MCF 10A (cell line): Measurements from ENCODE around the gene PAIP2. TPM values are rescaled to one million over a fixed set of nuclear protein-coding genes. Genes with fewer than 3 reads are reported as not detected.

Experiments used
- BruUV-seq: library from RNA; stranded (reverse); fragments of 400-500 nt; replicated peaks from 2 replicates; lab custom pipeline; 2021; lab: Mats Ljungman, UMichigan
- CTCF ChIA-PET: fragments of 300-600 bp; sonication (Branson Sonifier 250); formaldehyde crosslinking; extraction: SDS; loops from one replicate; lab custom pipeline; 2021; ENCODE audit warnings: antibody characterized with exemption, inconsistent platforms; lab: Yijun Ruan, JAX
- POLR2A ChIA-PET: fragments of 300-600, 350-650 bp; sonication (Branson Sonifier 250); formaldehyde crosslinking; extraction: SDS; loops from one replicate; lab custom pipeline; 2020; ENCODE audit warnings: antibody characterized with exemption, inconsistent platforms; lab: Yijun Ruan, JAX
- DNase-seq: peaks from one replicate; pipeline ENCODE4 v3.0.0-alpha.2; 2018; ENCODE audit not compliant: unreplicated experiment
- H3K27ac Mint-ChIP-seq: one replicate; pipeline ENCODE4 v1.8.0; 2022; ENCODE audit warnings: mild to moderate bottlenecking, low read depth, mixed read lengths; ENCODE audit not compliant: unreplicated experiment
- H3K27me3 Mint-ChIP-seq: one replicate; pipeline ENCODE4 v1.8.0; 2022; ENCODE audit warnings: mixed read lengths; ENCODE audit not compliant: insufficient read depth, unreplicated experiment
- H3K36me3 Mint-ChIP-seq: one replicate; pipeline ENCODE4 v1.8.0; 2022; ENCODE audit warnings: mild to moderate bottlenecking, moderate library complexity, mixed read lengths; ENCODE audit not compliant: insufficient read depth, unreplicated experiment
- H3K4me1 Mint-ChIP-seq: one replicate; pipeline ENCODE4 v1.8.0; 2022; ENCODE audit warnings: mixed read lengths; ENCODE audit not compliant: insufficient read depth, unreplicated experiment
- H3K4me3 Mint-ChIP-seq: one replicate; pipeline ENCODE4 v1.8.0; 2022; ENCODE audit warnings: mild to moderate bottlenecking, moderate library complexity, mixed read lengths; ENCODE audit not compliant: unreplicated experiment
- H3K9me3 Mint-ChIP-seq: one replicate; pipeline ENCODE4 v1.8.0; 2022; ENCODE audit warnings: mixed read lengths; ENCODE audit not compliant: unreplicated experiment
- CTCF ChIP-seq: fragments of 200-600 bp; IDR thresholded peaks from one replicate; pipeline ENCODE4 v1.8.0; 2022; ENCODE audit warnings: antibody characterized with exemption, mild to moderate bottlenecking; ENCODE audit not compliant: unreplicated experiment
- intact Hi-C: fragments of 100-400 bp; cut with micrococcal nuclease; formaldehyde crosslinking; loops from 2 replicates; pipeline ENCODE4 v1.14.1; 2022
- total RNA-seq: library from RNA; stranded (reverse); gene quantifications from 2 replicates; pipeline ENCODE4 v1.2.3, GENCODE V29; 2022

The PAIP2 gene
- total RNA-seq, 1 experiment from 2014 or later: 108 TPM

- intact Hi-C loops: no loop called here
- POLR2A ChIA-PET: interaction anchor here (0.7 to 1.2 kb wide), 3 partner anchors 15 to 47 kb away, joined by 3 read pairs; partner anchors contain the start of genes PAIP2 and SPATA24
These were observed 46.7 kb downstream of the PAIP2 start for GRCh38 chr5:139388198-139388821.

GRCh38 chr5:139389701-139390638 lies 48.3 kb downstream of the PAIP2 start, which contains the start of gene MZB1:
Gene MZB1, minus strand, starts transcription at chr5:139389913. Its CDS starts 57 bp downstream, at chr5:139389856.
- ChIA-PET POLR2A (interaction anchor here (0.9 to 1.7 kb wide), 3 partner anchors 8 to 95 kb away, joined by 3 to 8 read pairs (median 6); partner anchors contain the start of gene SPATA24), CTCF (interaction anchor here (1.4 kb wide), 1 partner anchor 33 kb away, joined by 4 read pairs; no protein-coding TSS in a partner anchor)
- Mint-ChIP-seq H3K36me3 (peaks cover 5% of the 10 kb centered on the region), H3K27ac (no peak within 1 kb of the TSS), H3K4me3 (no peak within 1 kb of the TSS), H3K9me3 (no peaks in the 10 kb centered on the region), H3K27me3 (no peaks in the 10 kb centered on the region), H3K4me1 (peaks cover 30% of the 10 kb centered on the region)
- no TSS peak for BruUV-seq
- TF ChIP-seq CTCF: no peak
- no peak for DNase-seq
- intact Hi-C loops: no loop called here

More at GRCh38 chr5:139388198-139388821, 46.7 kb downstream of the PAIP2 start:
- no peak for TF ChIP-seq CTCF
- DNase-seq: no peak
- no peak overlapping the region for H3K27ac Mint-ChIP-seq
- no peaks in the 10 kb centered on the region for H3K27me3 Mint-ChIP-seq
- H3K4me3 Mint-ChIP-seq: no peak overlapping the region
- H3K36me3 Mint-ChIP-seq: peaks cover 5% of the 10 kb centered on the region
- peaks cover 33% of the 10 kb centered on the region for H3K4me1 Mint-ChIP-seq
- CTCF ChIA-PET: interaction anchor here (1.0 to 1.1 kb wide), 2 partner anchors 12 to 14 kb away, joined by 3 to 4 read pairs; no protein-coding TSS in a partner anchor
- no TSS peak for BruUV-seq
- no peaks in the 10 kb centered on the region for H3K9me3 Mint-ChIP-seq

- Mint-ChIP-seq H3K27ac (peak overlapping the region; percentile 66), H3K9me3 (no peaks in the 10 kb centered on the region), H3K36me3 (peaks cover 5% of the 10 kb centered on the region), H3K4me1 (peaks cover 21% of the 10 kb centered on the region), H3K27me3 (no peaks in the 10 kb centered on the region), H3K4me3 (no peak overlapping the region)
- no peak for DNase-seq
- no TSS peak for BruUV-seq
- intact Hi-C loops: no loop called here
- ChIA-PET CTCF (interaction anchor here (0.7 to 1.8 kb wide), 4 partner anchors 16 to 996 kb away, joined by 4 to 7 read pairs (median 4); no protein-coding TSS in a partner anchor), POLR2A (interaction anchor here (0.9 to 1.7 kb wide), 4 partner anchors 9 to 96 kb away, joined by 3 to 8 read pairs (median 6); partner anchors contain the start of genes PAIP2 and SPATA24)
- no peak for TF ChIP-seq CTCF
These were observed 49.2 kb downstream of the PAIP2 start for GRCh38 chr5:139390639-139391569.
